Neural cell (in vitro differentiated cells): ENCODE data around the gene SKAP1. TPM values are rescaled to one million over a fixed set of nuclear protein-coding genes. Genes with fewer than 3 reads are reported as not detected.

Experiments
- H2AFZ ChIP-seq: fragments of 200-600, 300-800 bp; sonication (generic), shearing (Covaris generic); 2 replicates; pipeline ENCODE4 v1.6.0; 2014; ENCODE audit warnings: low read depth, mild to moderate bottlenecking, antibody characterized with exemption, low read length, moderate library complexity
- H3F3A ChIP-seq: fragments of 200-600 bp; shearing (Covaris generic); 2 replicates; pipeline ENCODE4 v1.6.1; 2016; ENCODE audit warnings: mild to moderate bottlenecking, moderate library complexity, mixed read lengths, antibody characterized with exemption, low read length; ENCODE audit not compliant: insufficient read depth, poor library complexity, severe bottlenecking
- H3K27ac ChIP-seq: fragments of 200-600, 300-800 bp; sonication (generic), shearing (Covaris generic); 2 replicates; pipeline ENCODE4 v1.5.1; 2014; ENCODE audit warnings: mild to moderate bottlenecking, low read length, moderate library complexity
- H3K27me3 ChIP-seq: fragments of 300-800, 200-600 bp; sonication (generic), shearing (Covaris generic); 2 replicates; pipeline ENCODE4 v1.6.0; 2014; ENCODE audit warnings: mild to moderate bottlenecking, low read depth, low read length, moderate library complexity; ENCODE audit not compliant: insufficient read depth
- H3K36me3 ChIP-seq: fragments of 300-800, 200-600 bp; sonication (generic), shearing (Covaris generic); 2 replicates; pipeline ENCODE4 v1.5.1; 2014; ENCODE audit warnings: mild to moderate bottlenecking, antibody characterized with exemption, low read length, moderate library complexity; ENCODE audit not compliant: insufficient read depth
- H3K4me2 ChIP-seq: fragments of 300-800, 200-600 bp; sonication (generic), shearing (Covaris generic); 2 replicates; pipeline ENCODE4 v1.6.0; 2014; ENCODE audit warnings: mild to moderate bottlenecking, low read length
- H3K4me3 ChIP-seq: fragments of 300-800, 200-600 bp; sonication (generic), shearing (Covaris generic); 2 replicates; pipeline ENCODE4 v1.5.1; 2014; ENCODE audit warnings: mild to moderate bottlenecking, low read length, moderate library complexity
- H3K79me2 ChIP-seq: fragments of 200-600 bp; shearing (Covaris generic); replicated peaks from 2 replicates; pipeline ENCODE4 v1.6.0; 2014; ENCODE audit warnings: mild to moderate bottlenecking, low read length, moderate library complexity; ENCODE audit not compliant: insufficient read depth
- H3K9ac ChIP-seq: fragments of 300-800, 200-600 bp; sonication (generic), shearing (Covaris generic); 2 replicates; pipeline ENCODE4 v1.6.1; 2016; ENCODE audit warnings: mild to moderate bottlenecking, low read length, mixed read lengths
- H3K9me2 ChIP-seq: fragments of 200-600 bp; shearing (Covaris generic); 2 replicates; pipeline ENCODE4 v1.6.1; 2016; ENCODE audit warnings: mild to moderate bottlenecking, low read length, mixed read lengths; ENCODE audit not compliant: insufficient read depth
- H3K9me3 ChIP-seq: fragments of 200-600, 300-800 bp; sonication (generic), shearing (Covaris generic); 2 replicates; pipeline ENCODE4 v1.6.1; 2016; ENCODE audit warnings: mild to moderate bottlenecking, mixed run types, low read length, moderate library complexity, mixed read lengths
- H4K20me1 ChIP-seq: fragments of 200-600 bp; shearing (Covaris generic); 2 replicates; pipeline ENCODE4 v1.6.1; 2016; ENCODE audit warnings: mild to moderate bottlenecking, mixed run types; ENCODE audit not compliant: insufficient read depth
- EP300 ChIP-seq: fragments of 450-650 bp; conservative IDR thresholded peaks from 2 replicates; pipeline ENCODE4 v1.6.1; 2014; ENCODE audit warnings: antibody characterized with exemption, mild to moderate bottlenecking, moderate library complexity; ENCODE audit not compliant: poor library complexity, severe bottlenecking
- EZH2 ChIP-seq: fragments of 200-600, 300-800 bp; shearing (Covaris generic), sonication (generic); IDR thresholded peaks from 2 replicates; pipeline ENCODE4 v1.6.1; 2014; ENCODE audit warnings: antibody characterized with exemption, low read length, borderline replicate concordance, mild to moderate bottlenecking; ENCODE audit not compliant: insufficient read depth, poor library complexity, severe bottlenecking
- MXI1 ChIP-seq: fragments of 450-650 bp; conservative IDR thresholded peaks from 2 replicates; pipeline ENCODE4 v1.6.1; 2014; ENCODE audit warnings: antibody characterized with exemption, mild to moderate bottlenecking; ENCODE audit not compliant: poor library complexity, severe bottlenecking
- POLR2AphosphoS5 ChIP-seq: IDR thresholded peaks from 2 replicates; pipeline ENCODE4 v1.6.1; 2012
- RAD21 ChIP-seq: fragments of 450-650 bp; conservative IDR thresholded peaks from 2 replicates; pipeline ENCODE4 v1.6.1; 2014; ENCODE audit warnings: antibody characterized with exemption, mild to moderate bottlenecking, moderate library complexity
- SMC3 ChIP-seq: fragments of 450-650 bp; conservative IDR thresholded peaks from 2 replicates; pipeline ENCODE4 v1.6.1; 2014; ENCODE audit warnings: antibody characterized with exemption, mild to moderate bottlenecking, moderate library complexity; ENCODE audit not compliant: poor library complexity
- TAF1 ChIP-seq: IDR thresholded peaks from 2 replicates; pipeline ENCODE4 v1.6.1; 2012; ENCODE audit warnings: low read depth
- polyA plus RNA-seq: library from polyadenylated mRNA; depleted of rRNA; stranded (reverse); fragments of >200 nt; gene quantifications from 2 replicates; pipeline ENCODE4 v1.2.3, GENCODE V29; 2014
- TF ChIP-seq, protein P1 (sequence below): fragments of 450-650 bp; IDR thresholded peaks from 2 replicates; pipeline ENCODE4 v1.5.1; 2014; ENCODE audit warnings: antibody characterized with exemption, mild to moderate bottlenecking, moderate library complexity; ENCODE audit not compliant: poor library complexity, severe bottlenecking
- TF ChIP-seq, protein P2 (sequence below): IDR thresholded peaks from 2 replicates; pipeline ENCODE4 v1.6.1; 2012; ENCODE audit warnings: borderline replicate concordance

The SKAP1 gene
- polyA plus RNA-seq, 1 donor from 2014 or later: 0.63 TPM

DNA sequence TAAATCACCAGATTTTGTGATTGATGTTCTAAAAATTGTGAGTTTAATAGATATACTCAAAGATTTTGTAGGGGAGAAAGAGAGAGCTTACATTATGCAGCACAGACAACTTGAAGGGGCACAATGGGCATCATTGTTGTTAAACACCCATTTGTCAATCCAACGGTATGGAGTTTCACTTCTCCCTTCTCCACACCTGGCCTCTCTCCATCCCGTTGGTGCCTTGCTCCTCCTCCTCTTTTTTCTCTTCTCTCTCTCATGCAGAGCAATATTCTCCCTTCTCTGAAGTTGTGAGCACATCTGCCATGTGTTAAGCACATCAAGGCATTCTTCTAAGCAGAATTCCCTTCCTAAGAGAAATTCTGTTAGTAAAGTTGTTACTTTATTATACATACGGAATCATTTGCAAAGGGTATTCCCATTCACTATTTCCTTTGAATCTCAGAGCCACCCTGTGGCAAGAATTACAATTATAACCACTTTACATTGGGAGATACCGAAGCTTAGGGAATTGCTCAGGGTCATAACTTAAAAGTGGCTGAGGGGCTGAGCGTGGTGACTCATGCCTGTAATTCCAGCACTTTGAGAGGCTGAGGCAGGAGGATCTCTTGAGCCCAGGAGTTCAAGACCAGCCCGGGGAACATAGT is 40.5 kb upstream of the SKAP1 start:
- Histone ChIP-seq H3K79me2 (no peaks in the 10 kb centered on the region), H3K9ac (no peak overlapping the region), H3K9me3 (no peaks in the 10 kb centered on the region), H3F3A (no peaks in the 10 kb centered on the region), H4K20me1 (no peaks in the 10 kb centered on the region), H3K4me2 (no peak overlapping the region), H3K27ac (no peak overlapping the region), H3K4me3 (no peak overlapping the region), H2AFZ (no peak overlapping the region), H3K27me3 (no peaks in the 10 kb centered on the region), H3K36me3 (no peaks in the 10 kb centered on the region), H3K9me2 (no peaks in the 10 kb centered on the region)
- no peak for TF ChIP-seq EP300

- no peaks in the 10 kb centered on the region for H3K79me2 ChIP-seq
- H3K4me2 ChIP-seq: no peak overlapping the region
- H3K9me2 ChIP-seq: no peaks in the 10 kb centered on the region
- no peaks in the 10 kb centered on the region for H3K9me3 ChIP-seq
- H3K36me3 ChIP-seq: no peaks in the 10 kb centered on the region
- H3K9ac ChIP-seq: no peak overlapping the region
- H3K4me3 ChIP-seq: no peak overlapping the region
- H2AFZ ChIP-seq: no peak overlapping the region
- no peaks in the 10 kb centered on the region for H4K20me1 ChIP-seq
- no peaks in the 10 kb centered on the region for H3F3A ChIP-seq
- H3K27me3 ChIP-seq: no peaks in the 10 kb centered on the region
- H3K27ac ChIP-seq: no peak overlapping the region
- TF ChIP-seq POLR2AphosphoS5 (no peak), EP300 (no peak), MXI1 (no peak), TAF1 (no peak), SMC3 (no peak), EZH2 (no peak), RAD21 (no peak)
- TF ChIP-seq, protein P1, sequence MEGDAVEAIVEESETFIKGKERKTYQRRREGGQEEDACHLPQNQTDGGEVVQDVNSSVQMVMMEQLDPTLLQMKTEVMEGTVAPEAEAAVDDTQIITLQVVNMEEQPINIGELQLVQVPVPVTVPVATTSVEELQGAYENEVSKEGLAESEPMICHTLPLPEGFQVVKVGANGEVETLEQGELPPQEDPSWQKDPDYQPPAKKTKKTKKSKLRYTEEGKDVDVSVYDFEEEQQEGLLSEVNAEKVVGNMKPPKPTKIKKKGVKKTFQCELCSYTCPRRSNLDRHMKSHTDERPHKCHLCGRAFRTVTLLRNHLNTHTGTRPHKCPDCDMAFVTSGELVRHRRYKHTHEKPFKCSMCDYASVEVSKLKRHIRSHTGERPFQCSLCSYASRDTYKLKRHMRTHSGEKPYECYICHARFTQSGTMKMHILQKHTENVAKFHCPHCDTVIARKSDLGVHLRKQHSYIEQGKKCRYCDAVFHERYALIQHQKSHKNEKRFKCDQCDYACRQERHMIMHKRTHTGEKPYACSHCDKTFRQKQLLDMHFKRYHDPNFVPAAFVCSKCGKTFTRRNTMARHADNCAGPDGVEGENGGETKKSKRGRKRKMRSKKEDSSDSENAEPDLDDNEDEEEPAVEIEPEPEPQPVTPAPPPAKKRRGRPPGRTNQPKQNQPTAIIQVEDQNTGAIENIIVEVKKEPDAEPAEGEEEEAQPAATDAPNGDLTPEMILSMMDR: no peak
- TF ChIP-seq, protein P2, sequence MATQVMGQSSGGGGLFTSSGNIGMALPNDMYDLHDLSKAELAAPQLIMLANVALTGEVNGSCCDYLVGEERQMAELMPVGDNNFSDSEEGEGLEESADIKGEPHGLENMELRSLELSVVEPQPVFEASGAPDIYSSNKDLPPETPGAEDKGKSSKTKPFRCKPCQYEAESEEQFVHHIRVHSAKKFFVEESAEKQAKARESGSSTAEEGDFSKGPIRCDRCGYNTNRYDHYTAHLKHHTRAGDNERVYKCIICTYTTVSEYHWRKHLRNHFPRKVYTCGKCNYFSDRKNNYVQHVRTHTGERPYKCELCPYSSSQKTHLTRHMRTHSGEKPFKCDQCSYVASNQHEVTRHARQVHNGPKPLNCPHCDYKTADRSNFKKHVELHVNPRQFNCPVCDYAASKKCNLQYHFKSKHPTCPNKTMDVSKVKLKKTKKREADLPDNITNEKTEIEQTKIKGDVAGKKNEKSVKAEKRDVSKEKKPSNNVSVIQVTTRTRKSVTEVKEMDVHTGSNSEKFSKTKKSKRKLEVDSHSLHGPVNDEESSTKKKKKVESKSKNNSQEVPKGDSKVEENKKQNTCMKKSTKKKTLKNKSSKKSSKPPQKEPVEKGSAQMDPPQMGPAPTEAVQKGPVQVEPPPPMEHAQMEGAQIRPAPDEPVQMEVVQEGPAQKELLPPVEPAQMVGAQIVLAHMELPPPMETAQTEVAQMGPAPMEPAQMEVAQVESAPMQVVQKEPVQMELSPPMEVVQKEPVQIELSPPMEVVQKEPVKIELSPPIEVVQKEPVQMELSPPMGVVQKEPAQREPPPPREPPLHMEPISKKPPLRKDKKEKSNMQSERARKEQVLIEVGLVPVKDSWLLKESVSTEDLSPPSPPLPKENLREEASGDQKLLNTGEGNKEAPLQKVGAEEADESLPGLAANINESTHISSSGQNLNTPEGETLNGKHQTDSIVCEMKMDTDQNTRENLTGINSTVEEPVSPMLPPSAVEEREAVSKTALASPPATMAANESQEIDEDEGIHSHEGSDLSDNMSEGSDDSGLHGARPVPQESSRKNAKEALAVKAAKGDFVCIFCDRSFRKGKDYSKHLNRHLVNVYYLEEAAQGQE: no peak
These were observed 39.2 kb upstream of the SKAP1 start for GRCh38 chr17:48469227-48469626.

DNA sequence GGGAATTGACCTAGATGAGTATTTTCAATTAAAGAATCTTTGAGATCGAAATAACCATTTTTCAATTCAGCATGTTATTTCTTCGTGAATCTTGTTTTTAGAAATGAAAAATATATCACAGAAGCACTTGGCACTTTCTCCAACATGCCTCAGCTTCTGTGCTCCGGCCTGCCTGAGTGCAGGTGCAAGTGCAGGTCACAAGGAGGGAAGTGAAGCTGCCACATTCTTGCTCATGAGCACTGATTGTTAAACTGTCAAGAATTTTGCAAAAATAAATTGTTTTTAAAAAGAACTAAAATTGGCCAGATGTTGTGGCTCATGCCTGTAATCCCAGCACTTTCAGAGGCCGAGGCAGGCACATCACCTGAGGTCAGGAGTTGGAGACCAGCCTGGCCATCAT is 38.3 kb upstream of the SKAP1 start:
- Histone ChIP-seq H3K27me3 (no peaks in the 10 kb centered on the region), H3F3A (no peaks in the 10 kb centered on the region), H3K9me2 (no peaks in the 10 kb centered on the region), H3K27ac (no peak overlapping the region), H4K20me1 (no peaks in the 10 kb centered on the region), H3K4me2 (no peak overlapping the region), H3K79me2 (no peaks in the 10 kb centered on the region), H3K4me3 (no peak overlapping the region), H3K36me3 (no peaks in the 10 kb centered on the region), H2AFZ (no peak overlapping the region), H3K9ac (no peak overlapping the region), H3K9me3 (no peaks in the 10 kb centered on the region)
- no peak for TF ChIP-seq RAD21
- TF ChIP-seq MXI1: no peak
- no peak for TF ChIP-seq POLR2AphosphoS5
- TF ChIP-seq, protein P2: no peak
- TF ChIP-seq SMC3: no peak
- no peak for TF ChIP-seq EZH2
- TF ChIP-seq, protein P1: no peak
- no peak for TF ChIP-seq TAF1
- no peak for TF ChIP-seq EP300
